ENCODE measurements around the gene URM1.

The URM1 gene

DNA sequence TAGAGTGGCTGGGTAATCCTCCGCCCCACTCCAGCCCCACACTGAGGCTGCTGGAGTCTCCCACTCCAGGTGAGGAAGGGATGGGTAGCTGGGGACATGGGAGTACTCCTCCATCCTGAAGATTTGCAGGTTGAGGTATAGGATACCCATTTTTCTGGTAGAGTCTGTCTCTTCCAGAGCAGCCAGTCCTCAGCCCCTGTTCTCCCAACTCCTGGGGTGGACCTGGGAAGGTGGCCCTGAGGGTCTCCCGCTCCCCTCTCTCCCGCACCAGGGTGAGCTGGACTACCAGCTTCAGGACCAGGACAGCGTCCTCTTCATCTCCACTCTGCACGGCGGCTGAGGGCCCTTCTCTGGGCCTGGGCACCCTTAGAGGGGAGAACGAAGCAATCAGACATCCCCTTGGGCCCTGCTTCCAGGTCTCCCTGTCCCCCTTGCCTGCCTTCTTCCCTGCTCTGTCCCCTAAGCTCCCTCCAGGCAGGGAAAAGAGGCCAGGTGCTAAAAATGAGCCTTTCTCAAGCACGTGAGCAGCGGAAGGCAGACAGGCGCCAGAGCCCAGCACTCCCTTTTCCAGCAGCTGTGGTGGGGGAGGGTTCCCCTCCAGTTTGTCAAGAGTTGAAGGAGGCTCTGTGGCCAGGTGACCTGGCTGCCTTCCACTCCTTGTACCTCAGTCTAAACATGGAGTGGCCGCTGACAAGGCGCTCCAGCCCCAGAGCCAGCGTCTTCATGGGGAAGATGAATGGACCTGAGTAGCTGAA, 18.4 kb downstream of the URM1 start:
- no peak for DNase-seq

DNA sequence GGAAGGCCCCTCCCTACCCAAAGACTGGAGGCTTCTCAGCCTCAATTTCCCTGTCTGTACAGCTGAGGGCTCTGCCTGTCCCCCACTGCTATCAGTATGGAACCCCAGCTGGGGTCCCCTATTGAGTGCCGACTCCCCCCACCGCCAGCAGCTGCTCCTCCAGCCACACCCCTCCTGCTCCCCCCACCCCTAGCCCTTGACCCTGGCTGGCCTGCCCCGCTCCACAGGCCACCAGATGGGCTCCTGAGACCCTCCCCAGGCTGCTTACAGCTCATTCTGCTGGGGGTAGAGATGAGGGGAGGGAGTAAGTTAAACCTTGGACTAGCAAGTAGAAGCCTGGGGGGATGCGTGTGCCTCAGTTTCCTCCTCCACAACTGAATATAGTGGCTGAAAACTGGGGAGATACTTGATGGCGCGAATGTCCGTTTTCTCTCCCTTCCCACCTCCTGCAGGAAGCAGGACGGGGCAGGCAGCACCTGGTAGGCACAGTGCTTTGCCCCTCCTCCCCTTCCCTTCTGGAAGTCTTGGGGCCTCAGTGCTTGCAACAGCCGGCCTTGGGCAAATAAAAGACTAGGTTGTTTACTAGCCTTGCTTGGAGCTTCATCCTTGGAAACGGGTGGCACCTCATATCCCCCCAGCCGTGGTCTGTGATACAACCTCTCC, 19.1 kb downstream of the URM1 start:
- DNase-seq: no peak

DNA sequence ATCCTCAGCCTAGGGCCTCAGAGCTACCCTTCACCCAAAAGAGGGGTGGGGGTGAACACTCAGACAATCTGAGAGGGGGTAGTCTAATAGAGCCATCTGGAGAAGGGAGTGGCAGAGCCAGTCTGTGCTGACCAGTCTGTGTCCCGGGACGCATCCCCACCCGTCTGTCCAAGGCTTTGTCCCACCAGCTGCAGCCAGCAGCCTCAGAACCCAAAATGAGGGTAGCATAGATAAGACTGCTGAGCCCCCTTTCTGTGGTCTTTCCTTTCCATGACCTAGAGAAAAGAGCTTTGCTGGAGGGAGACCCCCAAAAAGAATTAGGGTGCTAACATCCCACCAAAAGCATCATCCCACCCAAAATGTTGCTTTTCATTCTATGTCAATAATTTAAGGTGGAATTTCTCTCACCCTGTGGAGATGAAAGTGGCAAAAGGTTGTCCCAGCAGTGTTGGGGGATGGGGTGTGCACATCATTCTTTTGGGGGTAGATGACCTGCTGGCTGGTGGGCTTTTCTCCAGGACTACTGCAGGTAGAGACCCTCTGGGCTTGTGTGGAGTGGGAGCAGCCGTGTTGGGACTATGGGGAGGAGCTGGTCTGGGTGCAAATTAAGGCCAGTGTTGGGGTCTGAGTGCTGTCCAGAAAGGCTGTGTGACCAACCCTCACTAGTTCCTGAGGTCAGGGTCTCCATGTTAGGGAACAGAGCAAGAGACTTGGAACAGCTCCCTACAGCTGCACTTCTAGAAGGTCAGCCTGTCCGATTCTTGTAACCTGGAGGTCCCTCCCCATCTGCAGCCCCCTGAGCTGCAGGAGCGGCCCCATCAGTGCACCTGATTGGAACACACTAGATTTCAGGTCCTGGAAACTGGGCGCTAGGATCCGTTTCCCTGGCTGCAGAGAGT, 19.9 kb downstream of the URM1 start:
- DNase-seq: no peak

DNA sequence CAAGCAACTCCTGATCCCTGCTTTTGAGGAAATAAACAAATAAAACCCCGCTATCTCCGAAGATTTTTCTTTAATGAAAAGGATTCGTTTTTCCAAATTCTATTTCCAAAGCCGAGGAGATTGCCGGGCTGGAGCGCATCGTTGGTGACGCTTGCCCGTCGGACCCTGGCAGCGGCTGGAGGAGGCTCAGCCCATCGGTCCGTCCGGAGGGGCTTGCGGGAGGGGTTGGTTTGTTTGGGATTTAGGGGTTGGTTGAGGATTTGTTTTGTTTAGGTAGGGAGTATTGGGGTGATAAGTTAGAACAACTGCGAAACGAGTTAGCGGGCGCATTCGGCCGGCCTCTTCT, 20.8 kb downstream of the URM1 start:
- no peak for DNase-seq

DNA sequence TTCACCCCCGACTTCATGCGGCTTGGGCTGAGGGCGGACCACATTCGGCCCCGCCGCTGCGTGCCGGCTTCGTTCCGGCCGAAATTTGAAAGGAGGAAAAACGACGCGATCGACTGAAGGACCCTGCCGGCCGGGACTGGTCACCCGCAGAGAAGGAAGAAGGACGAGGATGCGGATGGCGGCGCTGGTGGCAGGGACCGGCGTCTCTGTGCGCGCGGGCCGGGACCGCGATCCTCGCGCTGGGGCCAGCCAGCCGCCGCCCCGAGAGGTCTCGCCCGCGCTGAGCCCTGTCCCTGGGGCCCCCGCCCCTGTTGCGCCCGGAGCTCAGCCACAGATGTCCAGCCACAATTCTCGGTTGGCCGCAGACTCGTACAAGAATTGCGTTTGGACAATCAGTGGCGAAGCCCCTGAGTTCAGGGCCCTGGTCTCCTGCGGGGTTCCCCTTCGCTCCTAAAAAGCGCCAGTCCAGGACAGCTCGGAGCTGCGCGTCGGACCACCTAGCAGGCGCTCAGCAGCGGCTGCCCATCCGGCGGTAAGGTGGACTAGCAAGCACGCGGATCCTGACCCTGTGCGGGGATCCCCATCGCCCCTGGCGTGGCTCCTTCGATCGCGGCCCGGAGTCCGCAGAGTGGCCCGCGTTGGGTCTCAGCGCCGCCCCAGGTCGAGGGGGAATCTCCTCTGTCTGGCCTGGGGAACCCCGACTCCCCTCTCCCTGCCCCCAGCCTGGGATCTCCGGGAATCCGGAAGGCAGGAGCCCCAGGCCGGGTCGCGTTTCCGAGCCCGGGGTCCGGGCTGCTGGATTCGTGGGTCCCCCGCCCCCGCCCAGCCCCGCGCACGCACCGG, 21.3 kb downstream of the URM1 start:
- no peak for DNase-seq

DNA sequence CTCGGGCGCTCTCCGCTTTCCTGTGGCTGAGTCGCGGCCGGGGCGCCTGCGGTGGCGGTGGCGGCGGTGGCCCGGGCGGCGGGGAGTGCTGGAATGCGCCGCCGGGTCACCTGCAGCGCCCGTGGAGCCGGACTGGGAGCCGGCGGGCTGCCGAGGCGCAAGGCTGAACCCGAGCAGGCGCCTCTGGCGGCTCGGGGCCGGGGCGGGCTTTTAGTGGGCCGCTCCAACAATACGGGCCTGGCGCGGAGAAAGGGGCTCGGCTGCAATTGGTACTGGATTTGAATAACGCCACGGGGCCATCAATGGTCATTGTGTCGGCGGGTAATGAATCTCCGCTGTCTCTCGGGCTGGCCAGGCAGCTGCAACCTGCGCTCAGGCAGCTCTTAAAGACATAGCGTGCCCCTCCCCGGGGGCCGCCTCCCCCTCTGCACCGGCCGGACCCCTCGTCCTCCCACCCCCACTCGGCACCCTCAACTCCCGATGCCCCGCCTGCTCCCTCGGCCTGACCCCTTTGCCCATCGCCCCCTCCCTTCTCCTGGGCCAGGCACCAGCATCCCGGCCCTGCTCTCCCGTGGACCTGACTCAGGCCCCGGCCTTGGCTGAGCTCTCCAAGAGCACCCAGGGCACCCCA, 22.1 kb downstream of the URM1 start:
- no peak for DNase-seq

DNA sequence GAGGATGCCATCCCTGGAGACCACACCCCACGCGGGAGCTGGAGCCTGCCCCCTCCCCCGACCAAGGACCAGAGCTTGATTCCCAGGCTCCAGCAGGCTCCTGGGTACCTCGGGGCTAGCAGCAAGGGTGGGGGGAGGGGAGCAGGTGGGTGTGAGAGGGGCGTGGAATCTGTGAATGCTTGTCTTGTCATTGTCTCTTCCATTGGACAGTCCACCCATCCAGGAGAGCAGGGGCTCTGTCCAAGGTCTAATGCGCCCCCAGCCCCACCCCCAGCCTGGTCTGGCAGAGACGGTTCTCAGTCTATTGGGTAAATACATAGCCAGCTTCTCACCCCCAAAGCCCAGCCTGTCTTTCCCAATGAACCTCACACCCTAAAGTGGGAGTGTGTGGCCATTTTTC, 22.8 kb downstream of the URM1 start:
- no peak for DNase-seq

DNA sequence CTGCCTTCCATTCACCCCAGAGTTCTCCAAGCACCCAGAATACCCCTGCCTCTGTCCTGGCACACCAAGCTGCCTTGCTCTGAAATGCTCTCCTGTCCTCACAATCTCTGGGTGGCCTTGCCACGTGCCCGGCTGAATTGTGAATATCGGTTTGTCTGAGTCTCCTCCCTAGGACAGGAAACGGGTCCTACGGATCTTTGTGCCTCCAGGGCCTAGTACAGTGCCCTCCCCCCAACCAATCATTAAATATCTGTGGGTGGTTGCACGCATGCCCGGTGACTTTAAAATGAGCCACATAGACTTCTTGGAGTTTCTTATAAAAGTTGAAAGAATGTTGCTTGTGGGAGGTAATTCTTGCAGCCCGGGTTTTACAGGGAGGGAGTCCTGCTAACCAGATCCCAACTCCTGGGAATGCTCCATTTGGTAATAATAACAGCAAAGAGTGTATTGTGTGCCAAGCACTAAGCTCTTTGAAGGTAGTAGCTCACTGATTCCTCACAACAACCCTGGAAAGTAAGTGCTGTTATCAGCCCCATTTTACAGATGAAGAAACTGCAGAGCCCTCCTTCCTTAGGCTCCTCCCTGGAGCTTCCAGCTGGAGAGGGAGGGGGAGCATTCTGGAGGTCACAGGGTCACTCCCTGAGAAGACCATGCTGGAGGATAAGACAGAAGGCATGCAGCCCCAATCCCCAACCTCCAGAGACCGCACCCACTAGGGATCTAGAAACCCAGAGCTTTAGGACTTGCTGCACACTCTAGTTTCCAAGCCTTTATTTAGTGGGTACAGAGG, 23.4 kb downstream of the URM1 start:
- DNase-seq: no peak

DNA sequence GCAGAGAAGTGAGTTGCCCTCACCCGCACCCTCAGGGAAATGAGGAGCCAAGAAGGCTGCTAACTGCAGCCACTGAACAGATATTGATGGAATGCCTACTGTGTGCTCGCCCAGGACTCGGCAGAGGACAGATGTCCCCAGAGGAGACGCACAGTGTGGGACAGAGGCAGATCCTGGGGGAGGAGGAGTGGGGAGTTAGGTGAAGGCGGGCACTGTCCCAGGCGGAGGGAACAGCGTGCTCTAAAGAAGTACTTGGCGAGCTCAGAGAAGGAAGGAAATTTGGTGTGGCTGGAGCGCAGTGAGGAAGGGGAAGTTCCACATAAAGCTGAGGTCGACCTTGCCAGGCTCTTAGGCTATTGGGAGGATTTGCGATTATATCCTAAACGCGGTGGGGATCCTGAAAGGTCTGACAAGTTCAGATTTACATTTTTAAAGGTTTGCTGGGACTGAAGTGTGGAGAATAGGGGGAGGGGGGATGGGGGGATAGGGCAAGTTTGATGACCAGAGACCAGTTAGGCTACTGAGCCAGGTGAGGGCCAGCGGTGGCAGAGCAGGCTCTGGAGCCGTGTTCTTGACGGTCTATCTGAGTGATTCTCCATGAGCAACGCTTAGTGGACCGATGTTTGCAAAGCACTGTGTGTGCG, 25.9 kb downstream of the URM1 start:
- DNase-seq: no peak

DNA sequence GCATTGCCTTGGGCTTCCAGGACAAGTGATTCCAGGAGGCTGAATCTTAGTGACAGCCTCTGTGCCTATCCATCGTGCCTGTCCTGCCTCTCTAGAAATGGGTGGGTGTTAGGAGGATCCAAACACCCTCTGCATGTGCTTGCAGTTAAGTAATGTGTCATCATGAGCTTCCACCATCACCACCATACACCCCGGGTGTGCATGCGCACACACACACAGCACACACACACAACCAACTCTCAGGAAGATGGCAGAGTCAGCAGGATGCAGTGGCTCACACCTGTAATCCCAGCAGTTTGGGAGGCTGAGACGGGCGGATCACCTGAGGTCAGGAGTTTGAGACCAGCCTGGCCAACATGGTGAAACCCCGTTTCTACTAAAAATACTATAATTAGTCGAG, 26.7 kb downstream of the URM1 start:
- no peak for DNase-seq

DNA sequence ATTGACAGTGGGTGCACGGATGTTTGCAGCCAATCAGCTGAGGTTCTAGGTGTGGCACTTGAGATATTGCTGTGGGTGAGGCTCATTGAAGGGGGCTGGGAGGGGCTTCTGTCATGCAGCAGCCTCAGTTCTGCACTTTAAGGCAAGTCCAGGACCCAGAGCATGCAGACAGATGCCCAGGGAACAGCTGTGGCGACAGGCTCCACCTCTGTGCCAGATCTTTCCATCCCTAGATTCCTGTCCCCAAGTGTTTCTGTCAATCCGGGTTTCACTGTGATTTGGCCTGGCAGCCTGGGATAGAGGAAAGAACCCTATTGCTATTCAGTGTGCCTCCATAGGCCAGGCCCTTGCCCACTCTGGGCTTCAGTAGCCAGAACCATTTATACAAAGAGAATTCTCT, 28.7 kb downstream of the URM1 start:
- no peak for DNase-seq

DNA sequence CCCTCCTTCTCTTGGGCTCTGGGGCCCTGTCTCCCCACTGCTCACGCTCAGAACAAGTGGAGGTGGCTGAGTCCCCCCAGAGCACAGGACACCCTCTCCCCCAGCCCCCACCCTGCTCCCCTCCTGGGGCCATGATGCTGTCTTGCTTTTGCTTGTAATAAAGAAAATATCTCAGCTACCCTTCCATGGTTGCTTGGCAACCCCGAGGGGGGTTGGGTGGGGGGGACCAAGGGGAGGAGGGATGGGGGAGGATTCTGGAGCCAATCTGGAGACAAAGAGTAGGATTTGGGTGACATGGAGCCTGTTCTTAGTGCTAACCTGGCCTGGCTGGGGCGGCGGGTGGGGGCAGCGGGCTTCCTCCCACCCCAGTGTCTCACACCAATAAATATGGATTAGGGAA, 33.4 kb downstream of the URM1 start:
- no peak for DNase-seq

DNA sequence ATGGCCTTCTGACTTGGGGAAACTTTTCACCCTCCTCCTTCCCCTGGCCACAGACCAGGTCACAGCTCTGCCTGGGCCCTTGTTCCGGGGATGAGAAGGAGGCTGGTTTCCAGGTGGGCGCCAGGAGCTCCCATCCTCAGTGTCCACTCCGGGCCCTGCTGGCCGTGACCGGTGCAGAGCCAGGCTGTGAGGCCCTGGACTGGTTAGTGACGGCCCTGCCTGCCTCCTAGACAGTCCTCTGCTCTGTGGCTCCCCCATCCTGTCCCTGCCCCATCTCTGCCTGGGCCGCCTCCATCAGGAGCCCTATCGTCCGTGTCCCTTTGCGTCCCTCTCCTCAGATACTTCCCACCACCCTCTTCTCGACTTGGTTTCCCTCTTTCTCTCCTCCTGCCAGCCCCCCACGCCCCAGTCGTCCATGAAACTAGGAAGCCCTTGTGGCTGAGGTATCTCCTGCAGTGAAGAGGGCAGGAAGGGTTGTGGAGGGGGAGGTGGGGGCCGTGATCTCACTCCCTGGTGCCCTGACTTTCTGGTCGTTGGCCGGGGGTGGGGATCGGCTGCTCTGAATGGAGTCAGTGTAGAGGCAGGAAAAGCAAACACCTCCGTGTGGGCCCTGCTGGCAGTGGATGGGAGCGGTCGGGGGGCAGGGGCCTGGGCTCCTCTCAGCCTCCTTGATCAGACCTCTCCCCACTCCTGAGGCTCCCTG, 34.1 kb downstream of the URM1 start:
- no peak for DNase-seq

DNA sequence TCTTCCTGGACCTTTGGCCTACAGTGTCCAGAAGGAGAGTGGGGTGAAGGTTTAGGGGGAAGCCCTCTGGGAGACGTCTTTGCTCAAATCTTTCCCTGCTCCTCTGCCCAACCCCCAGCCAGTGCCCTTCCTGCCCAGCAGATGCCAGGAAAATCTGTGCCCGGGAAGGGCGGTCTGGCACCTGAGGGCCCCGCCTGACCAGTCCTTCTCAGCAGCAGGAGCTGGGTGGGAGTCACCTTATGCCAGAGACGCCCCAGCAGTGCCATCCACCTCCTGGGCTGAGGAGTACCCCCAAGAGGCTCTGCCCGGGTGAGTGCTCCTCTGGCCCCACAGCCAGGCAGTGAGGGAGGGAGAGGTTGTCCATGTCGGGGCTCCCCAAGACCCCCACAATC, 34.6 kb downstream of the URM1 start:
- no peak for DNase-seq

DNA sequence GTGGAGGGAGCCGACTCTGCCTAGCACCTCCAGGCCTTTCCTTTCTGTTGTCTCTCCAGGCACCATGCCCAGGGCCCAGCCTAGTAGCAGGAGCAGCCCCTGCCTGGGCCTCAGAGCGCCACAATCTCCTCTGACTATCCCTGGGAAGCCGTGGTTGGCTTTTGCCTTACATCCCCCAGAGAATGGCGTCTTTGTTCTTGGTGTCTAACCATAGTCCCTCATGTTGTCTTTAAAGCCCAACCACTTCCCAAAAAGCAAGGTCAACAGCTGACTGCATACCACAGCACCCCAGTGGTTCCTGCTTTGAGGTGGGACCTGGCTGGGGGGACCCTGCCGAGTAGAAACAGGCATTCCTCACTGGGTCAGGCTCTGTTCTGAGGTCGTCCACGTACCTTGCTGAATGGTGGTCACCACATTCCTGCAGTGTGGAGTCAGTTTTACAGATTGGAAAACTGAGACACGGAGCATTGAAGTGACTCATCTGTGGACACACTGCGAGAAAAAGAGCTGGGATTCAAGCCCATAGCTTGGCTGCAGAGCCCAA, 35.7 kb downstream of the URM1 start:
- DNase-seq: no peak

DNA sequence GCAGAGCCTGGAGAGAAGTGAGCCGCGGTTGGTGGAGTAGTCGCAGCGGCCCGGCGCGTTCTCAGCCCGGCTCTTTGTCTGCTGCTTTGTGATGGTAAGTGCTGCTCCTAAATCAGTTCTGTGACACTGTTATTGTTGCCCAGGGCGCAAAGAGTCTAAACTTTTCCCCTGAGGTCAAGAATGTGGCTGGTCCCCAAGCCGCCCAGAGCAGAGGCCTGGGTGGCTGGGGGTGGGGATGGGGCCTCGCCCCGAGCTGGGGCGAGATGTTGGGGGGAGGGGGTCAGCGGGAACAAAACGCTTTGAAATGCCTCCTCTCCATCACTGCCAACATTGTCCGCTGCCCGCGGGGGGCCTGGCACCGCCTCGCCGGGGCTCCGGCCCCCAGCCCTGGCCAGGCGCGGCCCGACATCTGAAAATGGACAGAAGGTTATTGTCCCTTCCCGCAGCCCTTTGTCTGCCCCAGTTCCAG, 37.8 kb downstream of the URM1 start:
- DNase-seq: no peak

DNA sequence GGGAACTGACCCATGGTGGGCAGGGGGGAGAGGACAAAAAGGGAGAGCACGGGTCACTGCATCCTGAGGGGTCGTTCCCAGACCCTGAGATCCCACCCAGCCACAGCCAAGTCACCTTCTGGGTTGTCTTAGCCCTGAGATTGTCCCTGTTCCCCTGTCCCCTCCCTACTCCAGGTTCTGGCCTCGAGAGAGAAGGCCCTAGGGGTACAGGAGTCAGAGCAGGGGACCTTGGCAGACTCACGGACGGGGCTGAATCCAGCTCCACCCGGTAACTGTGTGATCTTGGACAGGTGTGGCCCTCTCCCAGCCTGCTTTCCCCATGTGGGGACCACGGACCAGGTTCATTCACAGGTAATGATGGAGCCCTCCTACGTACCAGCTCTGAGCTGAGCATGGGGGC, 38.3 kb downstream of the URM1 start:
- no peak for DNase-seq

DNA sequence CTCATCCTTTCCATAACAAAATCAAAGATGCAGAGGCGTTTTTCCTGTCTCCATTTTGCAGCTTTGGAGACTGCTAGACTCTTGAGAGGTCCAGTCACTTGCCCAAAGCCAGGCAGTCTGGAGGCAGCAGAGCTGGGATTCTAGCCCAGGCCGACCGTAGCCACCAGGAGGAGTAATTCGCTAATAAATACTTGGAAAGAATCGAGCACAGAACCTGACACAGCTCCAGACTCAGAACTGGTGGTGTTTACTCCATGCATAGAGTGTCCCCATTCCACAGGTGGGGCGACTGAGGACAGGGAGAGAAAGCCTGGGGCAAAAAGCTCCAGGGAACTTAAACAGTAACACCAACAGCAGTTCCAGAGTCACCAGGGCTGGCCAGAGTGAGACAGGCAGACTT, 38.8 kb downstream of the URM1 start:
- DNase-seq: no peak

DNA sequence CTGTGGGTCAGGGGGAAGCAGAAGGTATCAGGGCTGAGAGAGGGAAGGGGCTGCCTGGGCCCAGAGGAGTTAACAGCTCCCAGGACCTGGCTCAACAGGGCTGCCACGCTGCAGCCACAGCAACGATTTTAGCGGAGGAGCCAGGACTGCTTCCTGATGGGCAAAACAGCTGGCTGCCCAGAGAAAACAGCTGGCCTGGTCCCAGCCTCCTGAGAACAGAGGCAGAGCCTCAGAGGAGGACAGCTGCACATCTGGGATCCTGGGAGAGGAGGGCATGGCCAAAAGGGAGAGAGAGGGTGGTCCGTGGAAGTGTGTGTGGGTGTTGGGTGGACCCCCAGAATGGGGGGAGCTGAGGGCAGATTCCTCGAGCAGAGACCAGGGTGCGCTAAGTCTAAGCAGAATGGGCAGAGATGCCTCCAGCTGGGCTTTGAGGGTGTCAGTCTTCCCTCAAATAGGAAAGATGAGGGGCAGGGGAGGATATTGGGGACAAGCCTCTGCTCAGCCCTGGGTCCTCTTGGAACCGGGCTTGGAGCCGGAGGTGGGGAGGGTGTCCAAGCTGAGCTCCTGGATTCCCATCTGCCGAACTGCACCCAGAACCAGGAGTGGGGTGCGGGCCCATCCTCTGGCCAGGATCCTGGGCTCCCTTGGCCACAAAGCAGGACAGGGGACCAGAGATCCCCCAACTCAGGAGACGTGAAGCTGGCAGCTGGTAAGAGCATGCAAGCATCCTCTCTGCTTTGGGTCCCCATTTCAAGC, 40.4 kb downstream of the URM1 start:
- no peak for DNase-seq

All from NCI-H1436 treated with DMSO at 0.1 percent for 48 hours (cell line).